ENCODE data around the gene GALNS. TPM values are rescaled to one million over a fixed set of nuclear protein-coding genes. Genes with fewer than 3 reads are reported as not detected.
A peak's percentile ranks its signal among the peaks of the same experiment; 100 is the strongest.

GALNS gene
- total RNA-seq: 10 to 100 TPM; 18.4 to 19.7 TPM
- 16.5 TPM for polyA plus RNA-seq (2013, experiment 1 of 2)
- polyA plus RNA-seq (2013, experiment 2 of 2): 28.5 TPM
- 9.7 to 50.3 (median 22.6) reads per million in 172 experiments for total RNA-seq

DNA sequence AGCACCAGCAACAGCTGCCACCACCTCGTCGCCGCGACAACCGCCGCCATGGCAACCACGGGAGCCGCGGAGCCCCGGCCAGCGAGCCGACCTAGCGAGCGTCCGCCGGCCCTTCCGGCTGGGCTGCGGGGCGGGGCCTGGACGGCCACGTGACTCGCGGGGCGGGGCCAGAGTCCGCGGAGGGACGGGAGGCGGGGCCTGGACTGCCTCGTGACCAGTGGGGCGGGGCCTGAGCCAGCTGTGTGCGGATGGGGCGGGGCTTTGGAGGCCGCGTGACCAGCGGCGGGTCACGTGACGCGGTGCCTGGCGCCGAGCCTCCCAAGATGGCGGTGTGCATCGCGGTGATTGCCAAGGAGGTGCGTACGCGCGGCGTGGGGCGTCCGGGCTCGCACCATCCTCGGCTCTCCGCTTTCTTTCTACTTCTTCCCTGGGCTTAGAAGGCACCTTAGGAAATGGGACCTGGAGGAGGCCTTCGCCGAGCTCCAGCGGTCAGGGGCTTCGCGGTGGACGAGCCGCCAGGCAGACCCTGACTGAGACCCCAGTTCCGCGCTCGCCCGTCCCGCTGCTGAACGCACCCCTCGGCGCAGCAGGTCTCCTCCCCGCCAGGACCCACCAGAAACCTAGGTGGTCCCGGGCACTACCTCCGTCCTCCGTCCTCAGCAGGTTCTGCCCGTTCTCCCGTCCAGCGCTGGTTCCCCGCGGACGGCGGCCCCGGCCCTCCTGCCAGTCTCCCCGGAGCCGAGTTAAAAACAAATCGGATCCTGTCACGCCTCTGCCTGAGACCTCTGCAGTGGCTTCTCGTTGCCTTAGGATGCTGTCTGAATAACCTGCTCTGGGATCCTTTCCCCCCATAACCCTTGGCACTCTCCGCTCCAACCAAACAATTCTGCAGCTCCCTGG, at the start of gene GALNS, which contains the start of gene TRAPPC2L:
Gene GALNS, minus strand, starts transcription at position 120 of the 900 bp plus-strand sequence. Its CDS starts 70 bp downstream, at position 50.
Gene TRAPPC2L, plus strand, starts transcription at position 300 of the 900 bp plus-strand sequence. Its CDS starts 24 bp downstream, at position 324.
- H3K27me3 ChIP-seq (ENCODE audit: control insufficient read depth in 1 of 2, insufficient read depth in 2 of 2, low read length in 2 of 2): no peaks in the 10 kb centered on the region
- H3K36me3 ChIP-seq (ENCODE audit: insufficient read depth, low read length): peaks cover 35% of the 10 kb centered on the region
- H3K4me3 Mint-ChIP-seq: peak within 1 kb of the TSS; percentile 100
- no peaks in the 10 kb centered on the region for H3K9me3 Mint-ChIP-seq
- intact Hi-C loops (cut with DNase I, micrococcal nuclease): loop anchor here (1.0 to 5.0 kb wide), 12 partner anchors 43 to 800 kb away; partner anchors contain the start of genes ZNF778 (in 2 of the 2), CHMP1A (in 1 of the 2), SPATA33 (in 1 of the 2) and ZFPM1 (in 1 of the 2)
- H3K27ac Mint-ChIP-seq: peak within 1 kb of the TSS; percentile 99
- peaks cover 47% of the 10 kb centered on the region for H3K4me1 ChIP-seq (ENCODE audit: insufficient read depth, low read length)
- H3K4me1 Mint-ChIP-seq (ENCODE audit: low read depth): peaks cover 27% of the 10 kb centered on the region
- H3K9me3 ChIP-seq (ENCODE audit: control insufficient read depth in 1 of 2, insufficient read depth in 1 of 2, low read length in 2 of 2): no peaks in the 10 kb centered on the region
- TF ChIP-seq, protein P1, sequence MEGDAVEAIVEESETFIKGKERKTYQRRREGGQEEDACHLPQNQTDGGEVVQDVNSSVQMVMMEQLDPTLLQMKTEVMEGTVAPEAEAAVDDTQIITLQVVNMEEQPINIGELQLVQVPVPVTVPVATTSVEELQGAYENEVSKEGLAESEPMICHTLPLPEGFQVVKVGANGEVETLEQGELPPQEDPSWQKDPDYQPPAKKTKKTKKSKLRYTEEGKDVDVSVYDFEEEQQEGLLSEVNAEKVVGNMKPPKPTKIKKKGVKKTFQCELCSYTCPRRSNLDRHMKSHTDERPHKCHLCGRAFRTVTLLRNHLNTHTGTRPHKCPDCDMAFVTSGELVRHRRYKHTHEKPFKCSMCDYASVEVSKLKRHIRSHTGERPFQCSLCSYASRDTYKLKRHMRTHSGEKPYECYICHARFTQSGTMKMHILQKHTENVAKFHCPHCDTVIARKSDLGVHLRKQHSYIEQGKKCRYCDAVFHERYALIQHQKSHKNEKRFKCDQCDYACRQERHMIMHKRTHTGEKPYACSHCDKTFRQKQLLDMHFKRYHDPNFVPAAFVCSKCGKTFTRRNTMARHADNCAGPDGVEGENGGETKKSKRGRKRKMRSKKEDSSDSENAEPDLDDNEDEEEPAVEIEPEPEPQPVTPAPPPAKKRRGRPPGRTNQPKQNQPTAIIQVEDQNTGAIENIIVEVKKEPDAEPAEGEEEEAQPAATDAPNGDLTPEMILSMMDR (IDR thresholded peaks at IDR 0.05): no peak
- POLR2A ChIA-PET: interaction anchor here (0.6 to 3.9 kb wide), 21 partner anchors 11 to 386 kb away, joined by 3 to 67 read pairs (median 5); partner anchors contain the start of genes ACSF3, APRT, CDH15 and MVD
- DNase-seq (peak; percentile 97 to 99 (median 98)), ATAC-seq (ENCODE audit: poor library complexity) (peak; percentile 90)
- H3K36me3 Mint-ChIP-seq (ENCODE audit: low read depth): peaks cover 41% of the 10 kb centered on the region
- H3K27ac ChIP-seq (ENCODE audit: low read depth in 1 of 2, low read length in 2 of 2): peak within 1 kb of the TSS; percentile 69 to 74
- H3K4me3 ChIP-seq (ENCODE audit: low read length): peak within 1 kb of the TSS; percentile 100
- CTCF ChIA-PET: interaction anchor here (1.0 to 2.6 kb wide), 9 partner anchors 37 to 1088 kb away, joined by 3 to 19 read pairs (median 5); partner anchors contain the start of genes APRT and ZC3H18
- peaks cover 3% of the 10 kb centered on the region for H3K27me3 Mint-ChIP-seq

DNA sequence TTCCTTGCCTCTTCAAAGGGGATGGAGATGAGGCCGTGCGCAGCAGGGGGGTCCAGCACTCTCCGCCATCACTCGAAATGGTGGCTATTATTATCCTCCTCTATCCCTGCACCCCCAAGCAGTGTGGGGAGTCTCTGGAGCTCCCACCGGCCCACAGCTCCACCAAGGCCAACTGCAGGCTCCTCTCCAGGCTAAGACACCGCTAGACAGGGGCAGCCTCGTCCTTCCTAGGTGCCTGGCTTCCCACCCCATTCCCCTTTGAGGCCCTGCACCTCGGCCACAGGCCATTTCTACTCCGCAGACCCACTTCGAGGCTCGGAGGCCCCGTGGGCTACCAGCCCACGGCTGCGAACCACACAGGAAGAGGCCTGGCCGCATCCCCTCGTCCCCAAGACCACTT, 49.3 kb upstream of the GALNS start:
- CTCF ChIA-PET: no interaction called here
- Mint-ChIP-seq H3K27ac (no peak overlapping the region), H3K4me1 (ENCODE audit: low read depth) (no peaks in the 10 kb centered on the region), H3K4me3 (no peak overlapping the region), H3K36me3 (ENCODE audit: low read depth) (no peaks in the 10 kb centered on the region), H3K27me3 (no peaks in the 10 kb centered on the region), H3K9me3 (no peaks in the 10 kb centered on the region)
- Histone ChIP-seq H3K9me3 (ENCODE audit: control insufficient read depth in 1 of 2, insufficient read depth in 1 of 2, low read length in 2 of 2) (no peaks in the 10 kb centered on the region), H3K4me3 (ENCODE audit: low read length) (no peak overlapping the region), H3K27me3 (ENCODE audit: control insufficient read depth in 1 of 2, insufficient read depth in 2 of 2, low read length in 2 of 2) (no peaks in the 10 kb centered on the region), H3K4me1 (ENCODE audit: insufficient read depth, low read length) (no peaks in the 10 kb centered on the region), H3K36me3 (ENCODE audit: insufficient read depth, low read length) (no peaks in the 10 kb centered on the region), H3K27ac (ENCODE audit: low read depth in 1 of 2, low read length in 2 of 2) (no peak overlapping the region)
- POLR2A ChIA-PET: no interaction called here
- TF ChIP-seq, protein P1 (IDR thresholded peaks at IDR 0.05): no peak
- intact Hi-C loops (cut with DNase I, micrococcal nuclease): no loop called here
- DNase-seq (no peak), ATAC-seq (ENCODE audit: poor library complexity) (no peak)

DNA sequence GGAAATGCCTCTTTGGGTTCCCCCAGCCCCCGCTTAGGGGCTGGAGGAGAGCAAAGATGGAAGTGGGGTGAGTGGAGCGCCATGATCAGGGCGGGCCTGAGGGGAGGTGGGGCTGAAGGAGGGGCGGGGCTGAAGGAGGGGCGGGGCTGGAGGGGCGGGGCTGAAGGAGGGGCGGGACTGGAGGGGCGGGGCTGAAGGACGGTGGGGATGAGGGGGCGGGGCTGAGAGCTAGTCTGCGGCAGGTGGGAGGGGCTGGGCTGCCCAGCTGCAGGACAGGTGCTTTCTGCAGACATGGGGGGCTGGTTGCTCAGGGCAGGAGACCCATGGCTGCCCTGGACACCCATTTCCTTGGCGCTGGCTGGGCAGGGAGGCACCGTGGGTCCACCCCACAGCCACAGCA, 48.8 kb upstream of the GALNS start:
- Mint-ChIP-seq H3K36me3 (ENCODE audit: low read depth) (no peaks in the 10 kb centered on the region), H3K4me3 (no peak overlapping the region), H3K27ac (no peak overlapping the region), H3K9me3 (no peaks in the 10 kb centered on the region), H3K27me3 (no peaks in the 10 kb centered on the region), H3K4me1 (ENCODE audit: low read depth) (no peaks in the 10 kb centered on the region)
- no peaks in the 10 kb centered on the region for H3K27me3 ChIP-seq (ENCODE audit: control insufficient read depth in 1 of 2, insufficient read depth in 2 of 2, low read length in 2 of 2)
- TF ChIP-seq, protein P1 (IDR thresholded peaks at IDR 0.05): no peak
- no peak overlapping the region for H3K4me3 ChIP-seq (ENCODE audit: low read length)
- H3K4me1 ChIP-seq (ENCODE audit: insufficient read depth, low read length): no peaks in the 10 kb centered on the region
- H3K27ac ChIP-seq (ENCODE audit: low read depth in 1 of 2, low read length in 2 of 2): no peak overlapping the region
- intact Hi-C loops (cut with DNase I, micrococcal nuclease): no loop called here
- POLR2A ChIA-PET: no interaction called here
- H3K36me3 ChIP-seq (ENCODE audit: insufficient read depth, low read length): no peaks in the 10 kb centered on the region
- DNase-seq: peak in 3 of 14 experiments; percentile 5 to 48 (median 39)
- peak; percentile 29 for ATAC-seq (ENCODE audit: poor library complexity)
- CTCF ChIA-PET: no interaction called here
- no peaks in the 10 kb centered on the region for H3K9me3 ChIP-seq (ENCODE audit: control insufficient read depth in 1 of 2, insufficient read depth in 1 of 2, low read length in 2 of 2)
